ENCODE data around the gene EIF4H.

GRCh38 chr7:74228951-74229900, 55.1 kb downstream of the EIF4H start:
- no peak for TF ChIP-seq POLR2A (IDR thresholded peaks at IDR 0.05)
- TF ChIP-seq, protein P1, sequence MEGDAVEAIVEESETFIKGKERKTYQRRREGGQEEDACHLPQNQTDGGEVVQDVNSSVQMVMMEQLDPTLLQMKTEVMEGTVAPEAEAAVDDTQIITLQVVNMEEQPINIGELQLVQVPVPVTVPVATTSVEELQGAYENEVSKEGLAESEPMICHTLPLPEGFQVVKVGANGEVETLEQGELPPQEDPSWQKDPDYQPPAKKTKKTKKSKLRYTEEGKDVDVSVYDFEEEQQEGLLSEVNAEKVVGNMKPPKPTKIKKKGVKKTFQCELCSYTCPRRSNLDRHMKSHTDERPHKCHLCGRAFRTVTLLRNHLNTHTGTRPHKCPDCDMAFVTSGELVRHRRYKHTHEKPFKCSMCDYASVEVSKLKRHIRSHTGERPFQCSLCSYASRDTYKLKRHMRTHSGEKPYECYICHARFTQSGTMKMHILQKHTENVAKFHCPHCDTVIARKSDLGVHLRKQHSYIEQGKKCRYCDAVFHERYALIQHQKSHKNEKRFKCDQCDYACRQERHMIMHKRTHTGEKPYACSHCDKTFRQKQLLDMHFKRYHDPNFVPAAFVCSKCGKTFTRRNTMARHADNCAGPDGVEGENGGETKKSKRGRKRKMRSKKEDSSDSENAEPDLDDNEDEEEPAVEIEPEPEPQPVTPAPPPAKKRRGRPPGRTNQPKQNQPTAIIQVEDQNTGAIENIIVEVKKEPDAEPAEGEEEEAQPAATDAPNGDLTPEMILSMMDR (IDR thresholded peaks at IDR 0.05): no peak
